HEK293 (cell line): Measurements from ENCODE around the gene SBF2.

Source experiments
- CTCF ChIP-seq: fragments of 450-650 bp; formaldehyde crosslinking; IDR thresholded peaks from 2 replicates; pipeline ENCODE4 v1.5.1; 2016; ENCODE audit warnings: missing biosample characterization, missing genetic modification characterization
- GLI4 ChIP-seq: fragments of 450-650 bp; formaldehyde crosslinking; IDR thresholded peaks from 2 replicates; pipeline ENCODE4 v1.5.1; 2016; ENCODE audit warnings: missing biosample characterization, missing genetic modification characterization
- PRDM6 ChIP-seq: fragments of 450-650 bp; formaldehyde crosslinking; IDR thresholded peaks from 2 replicates; pipeline ENCODE4 v1.5.1; 2017; ENCODE audit warnings: missing biosample characterization, missing genetic modification characterization
- TRIM28 ChIP-seq: IDR thresholded peaks from 2 replicates; pipeline ENCODE4 v1.6.1; 2011; ENCODE audit warnings: low read length, control low read depth, borderline replicate concordance
- TSHZ1 ChIP-seq: fragments of 450-650 bp; formaldehyde crosslinking; IDR thresholded peaks from 2 replicates; pipeline ENCODE4 v1.5.1; 2016; ENCODE audit warnings: missing biosample characterization, missing genetic modification characterization, borderline replicate concordance
- YY1 ChIP-seq: fragments of 450-650 bp; formaldehyde crosslinking; IDR thresholded peaks from 2 replicates; pipeline ENCODE4 v1.5.1; 2018; ENCODE audit warnings: missing biosample characterization, missing genetic modification characterization
- ZNF394 ChIP-seq: fragments of 450-650 bp; formaldehyde crosslinking; IDR thresholded peaks from 2 replicates; pipeline ENCODE4 v1.5.1; 2016; ENCODE audit warnings: missing biosample characterization, missing genetic modification characterization, mild to moderate bottlenecking, moderate library complexity, borderline replicate concordance
- ZNF830 ChIP-seq: fragments of 450-650 bp; IDR thresholded peaks from 2 replicates; pipeline ENCODE4 v1.5.0; 2018; ENCODE audit warnings: missing biosample characterization, missing genetic modification characterization, low read depth, mild to moderate bottlenecking, moderate library complexity

- TF ChIP-seq ZNF394 (tag by site-specific recombination) (no peak), PRDM6 (tag by site-specific recombination) (no peak), CTCF (no peak), GLI4 (no peak), ZNF830 (no peak), TSHZ1 (no peak), YY1 (tag by site-specific recombination) (no peak), TRIM28 (no peak)
These were observed 289.4 kb downstream of the SBF2 start for GRCh38 chr11:10004526-10005113.
